OCI-LY1 (cell line): ENCODE results near the gene IL1RAPL1.

Experiments
- H2AFZ ChIP-seq: fragments of 200-600 bp; sonication (generic), shearing (Covaris generic); 2 replicates; pipeline ENCODE4 v1.6.0; 2014; ENCODE audit warnings: antibody characterized with exemption, mild to moderate bottlenecking, low read length
- H3F3A ChIP-seq: fragments of 200-600 bp; sonication (generic), shearing (Covaris generic); 2 replicates; pipeline ENCODE4 v1.6.0; 2014; ENCODE audit warnings: mild to moderate bottlenecking, antibody characterized with exemption, low read length, moderate library complexity; ENCODE audit not compliant: insufficient read depth
- H3K27ac ChIP-seq: fragments of 200-600 bp; sonication (generic); 2 replicates; pipeline ENCODE4 v1.5.1; 2014; ENCODE audit warnings: low read length, mixed run types, mild to moderate bottlenecking, low read depth; ENCODE audit not compliant: poor library complexity, severe bottlenecking
- H3K27me3 ChIP-seq: fragments of 200-600 bp; sonication (generic); 2 replicates; pipeline ENCODE4 v1.6.0; 2014; ENCODE audit warnings: antibody characterized with exemption, mild to moderate bottlenecking, low read length, moderate library complexity; ENCODE audit not compliant: insufficient read depth
- H3K36me3 ChIP-seq: fragments of 200-600 bp; sonication (generic); 2 replicates; pipeline ENCODE4 v1.6.1; 2014; ENCODE audit warnings: mild to moderate bottlenecking, antibody characterized with exemption, low read length, moderate library complexity, mixed read lengths; ENCODE audit not compliant: insufficient read depth
- H3K4me1 ChIP-seq: fragments of 200-600 bp; sonication (generic); 2 replicates; pipeline ENCODE4 v1.5.1; 2014; ENCODE audit warnings: mild to moderate bottlenecking, low read length, moderate library complexity; ENCODE audit not compliant: insufficient read depth, severe bottlenecking
- H3K4me2 ChIP-seq: fragments of 200-600 bp; sonication (generic), shearing (Covaris generic); 2 replicates; pipeline ENCODE4 v1.6.1; 2014; ENCODE audit warnings: low read length
- H3K4me3 ChIP-seq: fragments of 200-600 bp; sonication (generic); 2 replicates; pipeline ENCODE4 v1.5.1; 2014; ENCODE audit warnings: low read length, low read depth, mild to moderate bottlenecking, mixed read lengths; ENCODE audit not compliant: poor library complexity, severe bottlenecking
- H3K79me2 ChIP-seq: fragments of 200-600 bp; shearing (Covaris generic); 2 replicates; pipeline ENCODE4 v1.6.1; 2016; ENCODE audit warnings: mixed run types, low read length, mixed read lengths; ENCODE audit not compliant: insufficient read depth
- H3K9ac ChIP-seq: fragments of 200-600 bp; sonication (generic), shearing (Covaris generic); 2 replicates; pipeline ENCODE4 v1.6.1; 2014; ENCODE audit warnings: mild to moderate bottlenecking, low read length, mixed read lengths
- H3K9me2 ChIP-seq: fragments of 200-600 bp; sonication (generic), shearing (Covaris generic); 2 replicates; pipeline ENCODE4 v1.6.1; 2014; ENCODE audit warnings: low read depth, mild to moderate bottlenecking, low read length, mixed read lengths
- H3K9me3 ChIP-seq: fragments of 200-600 bp; shearing (Covaris generic); 2 replicates; pipeline ENCODE4 v1.6.1; 2014; ENCODE audit warnings: low read length, mixed read lengths
- H4K20me1 ChIP-seq: fragments of 200-600 bp; sonication (generic), shearing (Covaris generic); 2 replicates; pipeline ENCODE4 v1.6.0; 2016; ENCODE audit warnings: mild to moderate bottlenecking, low read length; ENCODE audit not compliant: insufficient read depth
- CTCF ChIP-seq: fragments of 200-600 bp; sonication (generic), shearing (Covaris generic); IDR thresholded peaks from 2 replicates; pipeline ENCODE4 v1.5.1; 2017; ENCODE audit warnings: mild to moderate bottlenecking, antibody characterized with exemption, low read length, moderate library complexity, mixed read lengths
- EZH2 ChIP-seq: fragments of 200-600 bp; sonication (generic), shearing (Covaris generic); IDR thresholded peaks from 2 replicates; pipeline ENCODE4 v1.8.0; 2017; ENCODE audit warnings: borderline replicate concordance, mixed run types, mild to moderate bottlenecking, antibody characterized with exemption, low read length, moderate library complexity, mixed read lengths

Gene IL1RAPL1

GRCh38 chrX:29447867-29448266 lies 860.6 kb downstream of the IL1RAPL1 start:
- no peak overlapping the region for H3K4me3 ChIP-seq
- TF ChIP-seq CTCF (no peak), EZH2 (no peak)
- H4K20me1 ChIP-seq, result no peaks in the 10 kb centered on the region
- no peak overlapping the region for H2AFZ ChIP-seq
- H3K9me3 ChIP-seq, result no peaks in the 10 kb centered on the region
- H3K27ac ChIP-seq, result no peak overlapping the region
- H3K27me3 ChIP-seq, result no peaks in the 10 kb centered on the region
- no peaks in the 10 kb centered on the region for H3K4me1 ChIP-seq
- no peaks in the 10 kb centered on the region for H3K9me2 ChIP-seq
- H3F3A ChIP-seq, result no peaks in the 10 kb centered on the region
- no peaks in the 10 kb centered on the region for H3K79me2 ChIP-seq
- H3K4me2 ChIP-seq, result no peak overlapping the region
- no peak overlapping the region for H3K9ac ChIP-seq
- H3K36me3 ChIP-seq, result no peaks in the 10 kb centered on the region

GRCh38 chrX:29453333-29453732 lies 866.1 kb downstream of the IL1RAPL1 start:
- TF ChIP-seq EZH2, result no peak
- TF ChIP-seq CTCF, result no peak
- H3F3A ChIP-seq, result no peaks in the 10 kb centered on the region
- H3K27me3 ChIP-seq, result no peaks in the 10 kb centered on the region
- H2AFZ ChIP-seq, result no peak overlapping the region
- H3K9me3 ChIP-seq, result no peaks in the 10 kb centered on the region
- H3K79me2 ChIP-seq, result no peaks in the 10 kb centered on the region
- no peaks in the 10 kb centered on the region for H3K36me3 ChIP-seq
- H3K9me2 ChIP-seq, result no peaks in the 10 kb centered on the region
- H4K20me1 ChIP-seq, result no peaks in the 10 kb centered on the region
- no peak overlapping the region for H3K9ac ChIP-seq
- no peak overlapping the region for H3K4me3 ChIP-seq
- H3K27ac ChIP-seq, result no peak overlapping the region
- no peak overlapping the region for H3K4me2 ChIP-seq
- H3K4me1 ChIP-seq, result no peaks in the 10 kb centered on the region

GRCh38 chrX:29455702-29456101 lies 868.5 kb downstream of the IL1RAPL1 start:
- no peaks in the 10 kb centered on the region for H3F3A ChIP-seq
- H3K4me1 ChIP-seq, result no peaks in the 10 kb centered on the region
- H3K36me3 ChIP-seq, result no peaks in the 10 kb centered on the region
- H3K4me3 ChIP-seq, result no peak overlapping the region
- H4K20me1 ChIP-seq, result no peaks in the 10 kb centered on the region
- H3K79me2 ChIP-seq, result no peaks in the 10 kb centered on the region
- H3K4me2 ChIP-seq, result no peak overlapping the region
- H3K9me2 ChIP-seq, result no peaks in the 10 kb centered on the region
- no peaks in the 10 kb centered on the region for H3K27me3 ChIP-seq
- no peak overlapping the region for H3K9ac ChIP-seq
- H3K9me3 ChIP-seq, result no peaks in the 10 kb centered on the region
- no peak for TF ChIP-seq CTCF
- TF ChIP-seq EZH2, result no peak
- H2AFZ ChIP-seq, result no peak overlapping the region
- H3K27ac ChIP-seq, result no peak overlapping the region
